SW 1271 (cell line): Measurements from ENCODE around the gene UNC13C.

Experiments
- DNase-seq, 2 experiments: peaks; one replicate each; lab custom pipeline; 2025; lab: John Stamatoyannopoulos, UW

Gene UNC13C

GRCh38 chr15:54571576-54571975 is 593.3 kb downstream of the UNC13C start:
- DNase-seq: no peak

DNA sequence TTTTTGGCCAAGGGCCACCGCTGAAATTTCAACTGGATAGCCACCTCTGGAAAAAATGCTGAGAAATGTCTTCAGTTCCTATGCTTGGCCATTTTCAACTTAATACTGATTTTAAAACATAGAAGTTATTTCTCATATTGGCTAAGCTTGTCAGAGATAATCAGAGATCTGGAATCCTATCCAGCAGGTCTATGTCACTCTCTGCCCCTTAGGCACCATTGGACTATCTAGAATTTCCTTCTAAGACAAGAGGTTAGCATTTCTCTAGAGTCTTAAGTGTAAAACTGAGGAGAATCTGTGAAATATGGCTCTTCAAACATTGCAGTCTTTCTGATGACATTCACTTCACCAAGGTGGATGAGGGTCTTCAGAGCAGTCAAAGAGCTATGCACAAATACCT is 597.3 kb downstream of the UNC13C start:
- no peak for DNase-seq

DNA sequence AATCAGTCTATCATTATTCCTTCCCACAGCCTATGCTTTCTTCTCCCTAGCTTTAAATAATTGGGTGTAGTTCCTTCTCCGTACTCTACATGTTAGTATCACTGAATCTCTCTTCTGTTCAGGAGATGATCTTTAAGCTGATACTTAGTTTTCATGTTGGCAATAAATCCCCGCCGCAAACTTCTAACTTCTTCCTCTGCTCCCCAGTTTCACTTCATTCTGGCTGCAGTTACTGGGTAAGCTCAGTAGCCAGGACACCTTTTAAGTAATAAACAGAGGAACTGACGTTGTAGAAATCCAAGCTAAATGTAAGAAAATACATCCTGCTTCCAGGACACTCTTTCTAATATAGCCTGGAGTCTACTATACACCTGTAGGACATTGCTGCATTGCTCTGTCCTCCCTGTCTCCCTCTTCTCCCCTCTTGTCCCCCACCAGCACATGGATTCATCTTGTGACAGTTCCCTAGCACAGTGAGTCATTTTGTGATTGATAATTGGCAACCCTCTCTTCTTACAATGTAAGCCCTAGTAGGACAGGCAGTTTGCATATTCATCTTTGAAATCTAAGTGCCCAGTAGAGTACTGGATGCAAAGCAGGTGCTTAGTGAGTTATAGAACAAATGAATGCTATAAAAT is 598.2 kb downstream of the UNC13C start:
- no peak for DNase-seq

GRCh38 chr15:54577476-54578250 is 599.4 kb downstream of the UNC13C start:
- DNase-seq: no peak

DNA sequence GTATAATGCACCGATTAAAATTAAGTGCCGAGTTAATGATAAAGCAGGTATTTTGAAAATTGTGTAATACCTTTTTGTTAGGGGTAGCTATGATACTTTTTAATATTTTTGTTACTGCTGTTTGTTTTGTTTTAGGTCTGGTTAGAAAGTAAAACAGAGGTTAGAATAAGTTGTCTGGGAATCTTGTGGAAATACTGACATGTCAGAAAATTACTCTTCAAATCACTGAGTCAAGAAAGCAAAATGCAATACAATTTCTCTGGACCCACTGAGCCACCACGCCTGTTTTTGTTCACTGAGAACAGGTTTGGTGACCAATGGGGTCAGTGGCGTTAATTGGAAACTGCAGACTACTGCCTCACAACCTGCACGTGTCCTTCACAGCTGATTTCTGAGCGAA is 601.6 kb downstream of the UNC13C start:
- DNase-seq: no peak

DNA sequence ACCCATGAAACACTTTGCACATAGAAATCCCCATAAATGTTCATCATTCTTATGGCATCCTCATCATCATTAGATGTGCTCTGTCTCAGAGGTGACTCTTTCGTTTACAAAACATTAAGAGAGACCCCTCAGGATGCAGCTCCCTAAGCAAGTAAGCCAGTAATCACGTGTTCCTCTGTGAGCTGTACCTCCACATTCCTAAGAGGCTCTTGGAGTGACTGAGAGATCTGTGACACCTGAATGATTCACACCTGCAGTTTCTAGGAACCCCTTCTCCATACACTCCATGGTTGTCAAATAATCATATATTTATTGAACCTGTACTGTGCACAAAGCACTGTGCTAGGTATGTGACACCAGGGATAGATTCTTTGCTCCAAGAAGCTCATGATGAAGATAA is 602.4 kb downstream of the UNC13C start:
- no peak for DNase-seq

DNA sequence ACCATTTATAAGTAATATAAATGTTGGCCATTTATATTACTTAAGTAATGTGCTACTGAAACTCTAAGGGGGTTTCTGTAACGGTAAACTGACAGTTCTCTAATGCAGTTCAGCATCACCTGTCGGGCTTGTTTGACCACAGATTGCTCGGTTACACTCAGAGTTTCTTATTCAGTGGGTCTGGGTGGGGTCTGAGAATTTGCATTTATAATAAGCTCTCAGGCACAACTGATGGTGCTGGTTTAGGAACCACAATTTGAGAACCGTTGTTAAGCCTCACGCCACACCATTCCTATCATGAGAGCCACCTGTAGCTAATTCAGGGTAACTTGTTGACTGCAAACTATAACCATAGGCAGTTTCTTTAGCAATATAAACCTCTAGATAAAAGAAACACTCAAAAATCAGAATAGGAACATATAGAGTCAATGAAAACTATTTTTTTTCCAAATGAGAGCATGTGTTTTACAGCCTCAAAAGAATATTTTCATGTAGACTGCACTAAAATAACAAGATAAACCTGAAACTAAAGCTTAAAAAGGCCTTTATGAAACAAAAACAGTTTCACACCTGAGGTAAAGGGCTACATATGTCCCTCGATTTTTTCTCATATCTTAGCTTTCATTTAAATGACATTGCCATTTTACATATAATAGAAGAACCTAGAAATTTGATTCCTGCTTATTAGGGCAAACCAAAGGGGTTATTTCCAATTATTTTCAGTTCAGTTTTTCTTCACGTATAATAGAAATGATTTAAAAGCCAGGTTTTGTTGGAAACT is 604.8 kb downstream of the UNC13C start:
- DNase-seq: no peak

DNA sequence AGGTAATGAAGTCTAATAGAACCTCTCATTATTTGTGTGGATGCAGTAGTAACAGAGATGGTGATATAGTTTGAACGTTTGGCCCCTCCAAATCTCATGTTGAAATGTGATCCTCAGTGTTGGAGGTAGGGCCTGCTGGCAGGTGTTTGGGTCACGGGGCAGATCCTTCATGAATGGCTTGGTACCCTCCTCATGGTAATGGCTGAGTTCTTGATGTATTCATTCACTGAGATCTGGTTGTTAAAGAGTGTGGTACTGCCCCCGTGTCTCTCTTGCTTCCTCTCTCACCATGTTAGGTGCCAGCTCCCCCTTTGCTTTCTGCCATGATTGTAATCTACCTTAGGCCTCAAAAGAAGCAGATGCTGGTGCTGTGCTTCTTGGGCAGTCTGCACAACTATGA is 606.8 kb downstream of the UNC13C start:
- no peak for DNase-seq

- no peak for DNase-seq
These were observed 615.9 kb downstream of the UNC13C start for GRCh38 chr15:54594115-54594514.

- DNase-seq: no peak
These were observed 621.1 kb downstream of the UNC13C start for GRCh38 chr15:54599386-54599785.

DNA sequence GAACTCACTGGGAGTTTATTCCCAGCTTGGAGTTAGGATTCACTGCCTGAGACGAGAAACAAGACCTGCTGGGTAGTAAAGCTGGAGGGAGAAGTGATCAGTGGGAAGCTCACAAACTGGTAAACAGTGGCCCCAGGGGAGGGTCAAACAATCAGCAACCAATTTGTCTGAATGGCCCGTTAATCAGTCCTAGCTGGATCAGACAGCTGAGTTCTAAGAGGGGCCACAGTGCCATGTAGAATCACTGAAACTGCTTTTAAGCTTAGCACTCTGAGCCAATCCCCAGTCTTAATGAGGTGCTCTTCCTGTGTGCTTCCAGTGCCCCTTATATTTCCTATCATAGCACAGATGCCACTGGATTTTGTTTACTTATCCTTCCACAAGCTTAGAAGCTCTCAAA is 626.8 kb downstream of the UNC13C start:
- no peak for DNase-seq

DNA sequence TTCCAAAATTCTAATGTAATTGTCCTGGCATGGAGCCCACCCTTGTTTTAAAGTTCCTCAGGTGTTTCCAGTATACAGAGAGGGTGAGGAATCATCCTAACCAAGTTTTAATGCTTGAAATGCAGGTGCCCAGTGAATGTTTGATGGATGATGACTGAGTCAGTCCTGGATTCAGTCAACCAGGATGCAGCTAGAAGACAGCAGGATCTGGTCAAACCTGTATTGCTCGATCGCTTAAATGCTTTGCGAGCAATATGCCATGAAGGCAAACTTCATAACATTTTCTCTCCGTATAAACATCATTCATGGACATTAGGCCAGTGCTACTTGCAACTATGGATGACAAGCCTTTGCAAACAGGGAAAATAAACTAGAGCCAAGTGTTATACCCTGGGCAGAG is 627.3 kb downstream of the UNC13C start:
- DNase-seq: no peak

- no peak for DNase-seq
These were observed 630.9 kb downstream of the UNC13C start for GRCh38 chr15:54608876-54609835.

DNA sequence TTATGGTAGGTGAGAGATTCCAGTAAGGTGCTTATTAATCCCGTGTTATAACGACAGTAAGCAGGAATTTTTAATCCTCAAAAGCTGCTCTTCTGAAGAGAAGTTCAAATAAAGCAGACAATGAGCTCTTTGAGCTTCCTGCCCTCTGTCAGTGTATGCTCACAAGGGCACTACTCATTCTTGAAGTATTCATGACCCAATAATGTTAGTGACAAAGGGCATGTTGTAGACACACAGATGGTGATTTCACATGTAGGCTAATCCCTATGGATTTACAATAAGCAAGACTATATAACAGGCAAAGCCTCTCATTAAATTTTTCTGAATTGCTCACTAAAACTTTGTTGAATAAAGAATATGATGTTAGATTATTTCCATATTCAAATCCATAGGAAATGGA is 639.9 kb downstream of the UNC13C start:
- DNase-seq: no peak

- no peak for DNase-seq
These were observed 640.9 kb downstream of the UNC13C start for GRCh38 chr15:54619180-54619579.

- DNase-seq: no peak
These were observed 642.7 kb downstream of the UNC13C start for GRCh38 chr15:54620916-54621315.

DNA sequence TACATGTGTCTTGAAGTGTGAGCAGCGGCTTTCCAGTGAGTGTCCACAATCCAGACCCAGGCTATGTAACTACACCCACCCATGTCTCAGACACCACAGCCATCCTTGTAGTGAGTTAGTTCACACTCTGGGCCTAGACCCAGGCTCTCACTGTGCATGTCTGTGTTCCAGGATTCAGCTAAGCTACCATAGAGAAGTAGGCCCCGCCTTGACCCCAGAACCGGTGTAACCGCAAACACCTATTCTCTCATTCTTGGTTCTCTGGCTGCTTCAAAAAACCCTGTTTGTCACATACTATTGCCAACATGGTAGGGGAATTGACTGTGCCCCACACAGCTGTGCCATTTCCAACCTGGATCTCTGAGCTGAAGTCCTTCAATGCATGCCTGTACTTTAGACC is 657.9 kb downstream of the UNC13C start:
- no peak for DNase-seq

GRCh38 chr15:54638666-54639065 is 660.4 kb downstream of the UNC13C start:
- no peak for DNase-seq

GRCh38 chr15:54640873-54641272 is 662.6 kb downstream of the UNC13C start:
- no peak for DNase-seq

DNA sequence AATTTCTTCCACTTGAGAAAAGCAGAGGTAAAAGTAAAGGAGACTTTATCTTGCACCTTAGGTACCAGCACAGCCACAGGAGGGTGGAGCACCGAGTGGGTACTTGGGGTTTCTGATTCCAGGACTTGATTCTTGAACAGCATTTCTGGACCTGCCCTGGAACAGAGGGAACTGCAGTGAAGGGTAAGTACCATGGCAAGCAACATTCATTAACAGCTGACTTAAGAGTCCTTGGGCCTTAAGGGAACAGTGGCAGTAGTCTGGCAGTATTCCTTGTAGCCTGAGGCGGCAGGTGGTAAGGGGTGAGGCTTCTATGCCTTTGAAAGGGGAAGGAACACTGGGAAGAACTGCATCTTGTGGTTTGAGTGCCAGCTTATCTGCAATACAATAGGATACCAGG is 666.6 kb downstream of the UNC13C start:
- no peak for DNase-seq

DNA sequence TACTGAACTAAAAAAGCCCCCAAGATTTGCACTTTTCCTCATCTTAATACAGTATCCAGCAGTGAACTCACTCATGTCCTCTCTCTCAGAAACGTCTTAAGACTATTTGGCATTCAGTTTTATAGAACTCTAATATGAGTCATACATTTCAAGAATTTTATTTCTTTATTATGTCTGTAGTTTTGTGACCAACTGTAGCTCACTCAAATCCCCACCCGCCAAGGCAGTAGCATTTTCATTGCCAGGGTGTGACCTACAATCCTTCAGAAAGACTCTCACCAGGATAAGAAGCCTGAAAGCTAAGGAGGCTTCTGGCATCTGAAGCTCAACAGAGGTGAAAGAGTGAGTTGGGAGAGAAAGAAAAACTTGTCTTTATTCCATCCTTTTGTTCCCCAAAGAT is 681.4 kb downstream of the UNC13C start:
- no peak for DNase-seq

DNA sequence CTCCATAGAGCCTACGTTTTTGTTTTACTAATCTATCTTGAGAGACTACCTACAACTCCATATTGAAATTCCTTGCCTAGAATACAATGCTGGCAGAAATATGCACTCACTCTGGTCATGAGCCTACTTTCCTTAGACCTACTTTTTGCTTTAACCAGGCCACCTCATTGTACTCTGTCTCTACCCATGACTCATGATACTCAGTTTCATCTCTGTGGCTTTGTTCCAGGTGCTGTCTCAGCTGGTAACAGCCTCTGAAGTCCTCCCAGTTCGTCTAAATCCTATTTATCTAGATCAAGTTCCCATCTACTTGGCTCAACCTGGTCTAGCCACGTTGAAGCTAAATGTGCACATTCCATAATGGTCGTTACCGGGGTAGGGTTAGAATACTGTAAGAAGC is 682.1 kb downstream of the UNC13C start:
- DNase-seq: no peak
